Measurements from ENCODE around the gene TRAPPC2L. TPM values are rescaled to one million over a fixed set of nuclear protein-coding genes. Genes with fewer than 3 reads are reported as not detected.

TRAPPC2L gene
- total and polyA plus RNA-seq, 2 of the 13 experiments (the other 11 are each of a cell fraction or from before 2014, with no cell fraction given): 96.3 to 107 TPM

DNA sequence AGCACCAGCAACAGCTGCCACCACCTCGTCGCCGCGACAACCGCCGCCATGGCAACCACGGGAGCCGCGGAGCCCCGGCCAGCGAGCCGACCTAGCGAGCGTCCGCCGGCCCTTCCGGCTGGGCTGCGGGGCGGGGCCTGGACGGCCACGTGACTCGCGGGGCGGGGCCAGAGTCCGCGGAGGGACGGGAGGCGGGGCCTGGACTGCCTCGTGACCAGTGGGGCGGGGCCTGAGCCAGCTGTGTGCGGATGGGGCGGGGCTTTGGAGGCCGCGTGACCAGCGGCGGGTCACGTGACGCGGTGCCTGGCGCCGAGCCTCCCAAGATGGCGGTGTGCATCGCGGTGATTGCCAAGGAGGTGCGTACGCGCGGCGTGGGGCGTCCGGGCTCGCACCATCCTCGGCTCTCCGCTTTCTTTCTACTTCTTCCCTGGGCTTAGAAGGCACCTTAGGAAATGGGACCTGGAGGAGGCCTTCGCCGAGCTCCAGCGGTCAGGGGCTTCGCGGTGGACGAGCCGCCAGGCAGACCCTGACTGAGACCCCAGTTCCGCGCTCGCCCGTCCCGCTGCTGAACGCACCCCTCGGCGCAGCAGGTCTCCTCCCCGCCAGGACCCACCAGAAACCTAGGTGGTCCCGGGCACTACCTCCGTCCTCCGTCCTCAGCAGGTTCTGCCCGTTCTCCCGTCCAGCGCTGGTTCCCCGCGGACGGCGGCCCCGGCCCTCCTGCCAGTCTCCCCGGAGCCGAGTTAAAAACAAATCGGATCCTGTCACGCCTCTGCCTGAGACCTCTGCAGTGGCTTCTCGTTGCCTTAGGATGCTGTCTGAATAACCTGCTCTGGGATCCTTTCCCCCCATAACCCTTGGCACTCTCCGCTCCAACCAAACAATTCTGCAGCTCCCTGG lies at the start of gene TRAPPC2L, which contains the start of gene GALNS (continued):
- TF ChIP-seq, protein P1, sequence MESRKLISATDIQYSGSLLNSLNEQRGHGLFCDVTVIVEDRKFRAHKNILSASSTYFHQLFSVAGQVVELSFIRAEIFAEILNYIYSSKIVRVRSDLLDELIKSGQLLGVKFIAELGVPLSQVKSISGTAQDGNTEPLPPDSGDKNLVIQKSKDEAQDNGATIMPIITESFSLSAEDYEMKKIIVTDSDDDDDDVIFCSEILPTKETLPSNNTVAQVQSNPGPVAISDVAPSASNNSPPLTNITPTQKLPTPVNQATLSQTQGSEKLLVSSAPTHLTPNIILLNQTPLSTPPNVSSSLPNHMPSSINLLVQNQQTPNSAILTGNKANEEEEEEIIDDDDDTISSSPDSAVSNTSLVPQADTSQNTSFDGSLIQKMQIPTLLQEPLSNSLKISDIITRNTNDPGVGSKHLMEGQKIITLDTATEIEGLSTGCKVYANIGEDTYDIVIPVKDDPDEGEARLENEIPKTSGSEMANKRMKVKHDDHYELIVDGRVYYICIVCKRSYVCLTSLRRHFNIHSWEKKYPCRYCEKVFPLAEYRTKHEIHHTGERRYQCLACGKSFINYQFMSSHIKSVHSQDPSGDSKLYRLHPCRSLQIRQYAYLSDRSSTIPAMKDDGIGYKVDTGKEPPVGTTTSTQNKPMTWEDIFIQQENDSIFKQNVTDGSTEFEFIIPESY (CRISPR knock-in tag; IDR thresholded peaks at IDR 0.05): peak; percentile 8; the same call in 1 of the 2 replicates
- TF ChIP-seq TAF1 (CRISPR knock-in tag; IDR thresholded peaks at IDR 0.05): peak; percentile 98
- TF ChIP-seq, protein P2, sequence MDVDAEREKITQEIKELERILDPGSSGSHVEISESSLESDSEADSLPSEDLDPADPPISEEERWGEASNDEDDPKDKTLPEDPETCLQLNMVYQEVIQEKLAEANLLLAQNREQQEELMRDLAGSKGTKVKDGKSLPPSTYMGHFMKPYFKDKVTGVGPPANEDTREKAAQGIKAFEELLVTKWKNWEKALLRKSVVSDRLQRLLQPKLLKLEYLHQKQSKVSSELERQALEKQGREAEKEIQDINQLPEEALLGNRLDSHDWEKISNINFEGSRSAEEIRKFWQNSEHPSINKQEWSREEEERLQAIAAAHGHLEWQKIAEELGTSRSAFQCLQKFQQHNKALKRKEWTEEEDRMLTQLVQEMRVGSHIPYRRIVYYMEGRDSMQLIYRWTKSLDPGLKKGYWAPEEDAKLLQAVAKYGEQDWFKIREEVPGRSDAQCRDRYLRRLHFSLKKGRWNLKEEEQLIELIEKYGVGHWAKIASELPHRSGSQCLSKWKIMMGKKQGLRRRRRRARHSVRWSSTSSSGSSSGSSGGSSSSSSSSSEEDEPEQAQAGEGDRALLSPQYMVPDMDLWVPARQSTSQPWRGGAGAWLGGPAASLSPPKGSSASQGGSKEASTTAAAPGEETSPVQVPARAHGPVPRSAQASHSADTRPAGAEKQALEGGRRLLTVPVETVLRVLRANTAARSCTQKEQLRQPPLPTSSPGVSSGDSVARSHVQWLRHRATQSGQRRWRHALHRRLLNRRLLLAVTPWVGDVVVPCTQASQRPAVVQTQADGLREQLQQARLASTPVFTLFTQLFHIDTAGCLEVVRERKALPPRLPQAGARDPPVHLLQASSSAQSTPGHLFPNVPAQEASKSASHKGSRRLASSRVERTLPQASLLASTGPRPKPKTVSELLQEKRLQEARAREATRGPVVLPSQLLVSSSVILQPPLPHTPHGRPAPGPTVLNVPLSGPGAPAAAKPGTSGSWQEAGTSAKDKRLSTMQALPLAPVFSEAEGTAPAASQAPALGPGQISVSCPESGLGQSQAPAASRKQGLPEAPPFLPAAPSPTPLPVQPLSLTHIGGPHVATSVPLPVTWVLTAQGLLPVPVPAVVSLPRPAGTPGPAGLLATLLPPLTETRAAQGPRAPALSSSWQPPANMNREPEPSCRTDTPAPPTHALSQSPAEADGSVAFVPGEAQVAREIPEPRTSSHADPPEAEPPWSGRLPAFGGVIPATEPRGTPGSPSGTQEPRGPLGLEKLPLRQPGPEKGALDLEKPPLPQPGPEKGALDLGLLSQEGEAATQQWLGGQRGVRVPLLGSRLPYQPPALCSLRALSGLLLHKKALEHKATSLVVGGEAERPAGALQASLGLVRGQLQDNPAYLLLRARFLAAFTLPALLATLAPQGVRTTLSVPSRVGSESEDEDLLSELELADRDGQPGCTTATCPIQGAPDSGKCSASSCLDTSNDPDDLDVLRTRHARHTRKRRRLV (CRISPR knock-in tag; IDR thresholded peaks at IDR 0.05): peak; percentile 83; the same call in 1 of the 2 replicates
- TF ChIP-seq ZNF839 (CRISPR knock-in tag; IDR thresholded peaks at IDR 0.05; ENCODE audit: borderline replicate concordance): peak; percentile 78; the same call in 1 of the 2 replicates
- no peak for TF ChIP-seq ZNF878 (CRISPR knock-in tag; IDR thresholded peaks at IDR 0.05)
- TF ChIP-seq ZNF496 (CRISPR knock-in tag; IDR thresholded peaks at IDR 0.05; ENCODE audit: insufficient replicate concordance): no peak
- TF ChIP-seq SSRP1 (CRISPR knock-in tag; IDR thresholded peaks at IDR 0.05): no peak
- TF ChIP-seq ZNF138 (CRISPR knock-in tag; IDR thresholded peaks at IDR 0.05; ENCODE audit: low read depth): peak; percentile 24; the same call in 1 of the 2 replicates
- TF ChIP-seq SOX13 (IDR thresholded peaks at IDR 0.05): no peak; the same call in 1 of the 2 replicates
- 0 out of 4 replicates have a peak, but pooled peaks of 1 of the 2 experiments have one; percentile 20 for TF ChIP-seq SOX13 (CRISPR knock-in tag; conservative IDR thresholded peaks at IDR 0.05 in 1 of 2, IDR thresholded peaks at IDR 0.05 in 1 of 2)
- TF ChIP-seq ZNF292 (CRISPR knock-in tag; IDR thresholded peaks at IDR 0.05; ENCODE audit: borderline replicate concordance, low read depth): no peak
- no peak for TF ChIP-seq CENPT (CRISPR knock-in tag; IDR thresholded peaks at IDR 0.05; ENCODE audit: low read depth)
- TF ChIP-seq ZNF713 (CRISPR knock-in tag; IDR thresholded peaks at IDR 0.05): no peak
- TF ChIP-seq, protein P3, sequence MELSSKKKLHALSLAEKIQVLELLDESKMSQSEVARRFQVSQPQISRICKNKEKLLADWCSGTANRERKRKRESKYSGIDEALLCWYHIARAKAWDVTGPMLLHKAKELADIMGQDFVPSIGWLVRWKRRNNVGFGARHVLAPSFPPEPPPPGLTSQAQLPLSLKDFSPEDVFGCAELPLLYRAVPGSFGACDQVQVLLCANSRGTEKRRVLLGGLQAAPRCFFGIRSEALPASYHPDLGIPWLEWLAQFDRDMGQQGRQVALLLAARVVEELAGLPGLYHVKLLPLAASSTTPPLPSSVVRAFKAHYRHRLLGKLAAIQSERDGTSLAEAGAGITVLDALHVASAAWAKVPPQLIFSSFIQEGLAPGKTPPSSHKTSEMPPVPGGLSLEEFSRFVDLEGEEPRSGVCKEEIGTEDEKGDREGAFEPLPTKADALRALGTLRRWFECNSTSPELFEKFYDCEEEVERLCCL (CRISPR knock-in tag; IDR thresholded peaks at IDR 0.05; ENCODE audit: borderline replicate concordance): no peak
- no peak for TF ChIP-seq POGZ (CRISPR knock-in tag; IDR thresholded peaks at IDR 0.05)
- TF ChIP-seq ZNF572 (CRISPR knock-in tag; IDR thresholded peaks at IDR 0.05): 0 out of 2 replicates have a peak, but pooled peaks have one; percentile 21
- TF ChIP-seq ATF7 (IDR thresholded peaks at IDR 0.05): no peak
- TF ChIP-seq ATF7 (CRISPR knock-in tag; IDR thresholded peaks at IDR 0.05): no peak
- TF ChIP-seq ZSCAN22 (CRISPR knock-in tag; IDR thresholded peaks at IDR 0.05): no peak

Data from HepG2 (cell line).